SK-N-SH (cell line): ENCODE data around the gene ZNF761. TPM values are rescaled to one million over a fixed set of nuclear protein-coding genes. Genes with fewer than 3 reads are reported as not detected.

Experiments
- CTCF ChIA-PET: fragments of 300-600, 350-600 bp; formaldehyde crosslinking; extraction: SDS; loops from one replicate; lab custom pipeline; 2021; lab: Yijun Ruan, JAX
- POLR2A ChIA-PET: fragments of 350-600 bp; sonication (Branson Sonifier 250); formaldehyde crosslinking; extraction: SDS; loops from one replicate; lab custom pipeline; 2020; ENCODE audit warnings: antibody characterized with exemption, inconsistent platforms; lab: Yijun Ruan, JAX
- DNase-seq: peaks from one replicate; pipeline ENCODE4 v3.0.0; 2012
- H2AFZ ChIP-seq: fragments of 200-600 bp; sonication (generic); 2 replicates; pipeline ENCODE4 v1.8.1; 2016; ENCODE audit warnings: antibody characterized with exemption, mild to moderate bottlenecking, low read depth
- H3F3A ChIP-seq: fragments of 200-600 bp; sonication (generic); replicated peaks from 2 replicates; pipeline ENCODE3; 2016; ENCODE audit warnings: antibody characterized with exemption, mild to moderate bottlenecking; ENCODE audit not compliant: insufficient read depth
- H3K27ac ChIP-seq, 2 experiments: fragments of 200-500 bp in 1 of 2; fragments of 200-600 bp in 1 of 2; sonication (Bioruptor generic) in 1 of 2; sonication (generic), shearing (Covaris generic) in 1 of 2; 2 replicates each; pipeline versions ENCODE4 v1.5.1 to v1.6.1; 2014 to 2016; ENCODE audit warnings: low read depth in 2 of 2, inconsistent platforms in 1 of 2, low read length in 1 of 2, mild to moderate bottlenecking in 1 of 2, mixed read lengths in 1 of 2
- H3K27me3 ChIP-seq: fragments of 200-600 bp; sonication (generic), shearing (Covaris generic); 2 replicates; pipeline ENCODE4 v1.6.1; 2016; ENCODE audit warnings: mixed run types; ENCODE audit not compliant: insufficient read depth
- H3K36me3 ChIP-seq, 2 experiments: fragments of 200-500 bp in 1 of 2; fragments of 200-600 bp in 1 of 2; sonication (Bioruptor generic) in 1 of 2; sonication (generic) in 1 of 2; replicated peaks in 1 of 2; 2 replicates each; pipeline versions ENCODE3 to v1.5.1; 2014 to 2016; ENCODE audit warnings: low read length in 1 of 2, mild to moderate bottlenecking in 1 of 2; ENCODE audit not compliant: insufficient read depth in 2 of 2, control insufficient read depth in 1 of 2
- H3K4me1 ChIP-seq, 2 experiments: fragments of 200-500 bp in 1 of 2; fragments of 200-600 bp in 1 of 2; sonication (Bioruptor generic) in 1 of 2; sonication (generic), shearing (Covaris generic) in 1 of 2; 2 replicates each; pipeline versions ENCODE4 v1.5.1 to v1.6.1; 2014 to 2016; ENCODE audit warnings: low read depth in 1 of 2, low read length in 1 of 2, mixed run types in 1 of 2; ENCODE audit not compliant: insufficient read depth in 2 of 2, control insufficient read depth in 1 of 2
- H3K4me2 ChIP-seq: fragments of 200-600 bp; sonication (generic), shearing (Covaris generic); 2 replicates; pipeline ENCODE4 v1.6.1; 2017; ENCODE audit warnings: mixed run types
- H3K4me3 ChIP-seq, 2 experiments: fragments of 200-500 bp in 1 of 2; fragments of 200-600 bp in 1 of 2; sonication (Bioruptor generic) in 1 of 2; sonication (generic), shearing (Covaris generic) in 1 of 2; 2 replicates each; pipeline versions ENCODE4 v1.5.1 to v1.8.1; 2014 to 2016; ENCODE audit warnings: low read depth in 2 of 2, inconsistent platforms in 1 of 2, low read length in 1 of 2, mild to moderate bottlenecking in 1 of 2, mixed read lengths in 1 of 2, moderate library complexity in 1 of 2
- H3K79me2 ChIP-seq: fragments of 200-600 bp; sonication (generic); 2 replicates; pipeline ENCODE4 v1.8.1; 2017; ENCODE audit warnings: mild to moderate bottlenecking; ENCODE audit not compliant: insufficient read depth
- H3K9ac ChIP-seq: fragments of 200-600 bp; sonication (generic); 2 replicates; pipeline ENCODE4 v1.6.1; 2017; ENCODE audit warnings: mixed run types
- H3K9me2 ChIP-seq: fragments of 200-600 bp; sonication (generic); 2 replicates; pipeline ENCODE4 v1.6.1; 2017; ENCODE audit warnings: mixed run types
- H3K9me3 ChIP-seq: fragments of 200-600 bp; sonication (generic); 2 replicates; pipeline ENCODE4 v1.6.1; 2017; ENCODE audit warnings: mixed run types, mild to moderate bottlenecking, moderate library complexity
- H4K20me1 ChIP-seq: fragments of 200-600 bp; sonication (generic); 2 replicates; pipeline ENCODE4 v1.6.1; 2017; ENCODE audit warnings: mild to moderate bottlenecking, mixed run types; ENCODE audit not compliant: insufficient read depth
- CHD2 ChIP-seq: fragments of 150-350 bp; IDR thresholded peaks from 2 replicates; pipeline ENCODE4 v1.6.1; 2018; ENCODE audit warnings: low read length; ENCODE audit not compliant: partially characterized antibody
- EZH2phosphoT487 ChIP-seq: fragments of 200-600 bp; sonication (generic); IDR thresholded peaks from 2 replicates; pipeline ENCODE4 v1.6.1; 2017; ENCODE audit warnings: low read depth, mixed run types, mild to moderate bottlenecking, antibody characterized with exemption, moderate library complexity, borderline replicate concordance
- FOXM1 ChIP-seq: IDR thresholded peaks from 2 replicates; pipeline ENCODE4 v1.4.0; 2012; ENCODE audit warnings: low read depth, mild to moderate bottlenecking
- GABPA ChIP-seq: IDR thresholded peaks from 2 replicates; pipeline ENCODE4 v1.4.0; 2012; ENCODE audit warnings: low read depth, mild to moderate bottlenecking
- GATA2 ChIP-seq: sonication (generic); formaldehyde crosslinking; IDR thresholded peaks from 2 replicates; pipeline ENCODE4 v1.5.0; 2020; ENCODE audit warnings: mild to moderate bottlenecking, missing genetic modification reagents
- JUND ChIP-seq: IDR thresholded peaks from 2 replicates; pipeline ENCODE4 v1.4.0; 2012
- MXI1 ChIP-seq: IDR thresholded peaks from 2 replicates; pipeline ENCODE4 v1.6.1; 2012; ENCODE audit warnings: mild to moderate bottlenecking, low read depth, low read length, improper control_type of control experiment
- NFIC ChIP-seq: IDR thresholded peaks from 2 replicates; pipeline ENCODE4 v1.4.0; 2012; ENCODE audit warnings: borderline replicate concordance
- NRF1 ChIP-seq: IDR thresholded peaks from 2 replicates; pipeline ENCODE4 v1.6.1; 2012; ENCODE audit warnings: low read depth, mild to moderate bottlenecking, low read length
- SIN3A ChIP-seq: IDR thresholded peaks from 2 replicates; pipeline ENCODE4 v1.6.1; 2012; ENCODE audit warnings: low read depth, mild to moderate bottlenecking, low read length, moderate library complexity, borderline replicate concordance
- TCF12 ChIP-seq: IDR thresholded peaks from 2 replicates; pipeline ENCODE4 v1.4.0; 2012
- WGBS: methylation state at CpG from one replicate; pipeline ENCODE4 v1.1.6; 2017; ENCODE audit warnings: low lambda C conversion rate; 5-methylcytosine and 5-hydroxymethylcytosine counted together
- polyA plus RNA-seq, 3 experiments: library from polyadenylated mRNA; depleted of rRNA; stranded (reverse); fragments of >200 nt; gene quantifications; 2 replicates each; pipeline ENCODE4 v1.2.3, GENCODE V29; 2012
- TF ChIP-seq, protein P1 (sequence below): IDR thresholded peaks from 2 replicates; pipeline ENCODE4 v1.6.1; 2012; ENCODE audit warnings: mild to moderate bottlenecking, low read depth, low read length, moderate library complexity
- TF ChIP-seq, protein P2 (sequence below): IDR thresholded peaks from 2 replicates; pipeline ENCODE4; 2012
- TF ChIP-seq, protein P3 (sequence below): fragments of 200-600 bp; sonication (generic); IDR thresholded peaks from 2 replicates; pipeline ENCODE4 v1.6.1; 2017; ENCODE audit warnings: antibody characterized with exemption, mild to moderate bottlenecking, moderate library complexity
- TF ChIP-seq, protein P4 (sequence below): IDR thresholded peaks from 2 replicates; pipeline ENCODE4 v1.4.0; 2012; ENCODE audit warnings: low read depth
- TF ChIP-seq, protein P5 (sequence below): IDR thresholded peaks from 2 replicates; pipeline ENCODE4 v1.4.0; 2012; ENCODE audit warnings: low read depth, borderline replicate concordance

Gene ZNF761
- polyA plus RNA-seq, 1 of the 3 experiments (the other 2 are of a cell fraction), result 5.9 TPM

DNA sequence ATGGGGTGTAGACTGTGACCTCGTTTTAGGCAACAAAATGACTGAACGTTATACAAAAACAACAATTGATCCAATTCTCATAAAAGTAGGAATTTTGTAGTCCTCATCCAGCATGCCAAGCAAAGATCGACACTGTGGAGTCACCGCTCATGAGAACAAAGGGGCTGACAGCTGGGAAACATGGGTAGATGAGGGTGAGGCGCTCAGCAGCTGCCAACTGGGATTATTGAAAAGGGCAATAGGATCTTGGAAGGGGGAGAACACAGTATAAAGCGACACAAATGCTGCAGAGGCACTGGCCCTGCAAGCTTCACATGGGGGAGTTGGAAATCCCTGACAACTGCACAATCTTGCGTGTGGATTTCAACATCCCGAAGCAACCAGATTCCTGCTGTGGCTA lies 42.2 kb upstream of the ZNF761 start:
- Histone ChIP-seq H3K27ac (no peak overlapping the region), H3K27me3 (no peaks in the 10 kb centered on the region), H3K4me1 (peaks cover 0 to 4% of the 10 kb centered on the region in 2 experiments; a peak in 1 of 4 replicates), H3K36me3 (peaks cover 0 to 8% of the 10 kb centered on the region in 2 experiments), H4K20me1 (no peaks in the 10 kb centered on the region), H3K9me3 (peaks cover 7% of the 10 kb centered on the region; the same call in 1 of the 2 replicates), H3K9me2 (no peaks in the 10 kb centered on the region), H3F3A (peaks cover 8% of the 10 kb centered on the region), H3K4me2 (no peak overlapping the region), H2AFZ (no peak overlapping the region), H3K9ac (no peak overlapping the region), H3K4me3 (no peak overlapping the region), H3K79me2 (no peaks in the 10 kb centered on the region)
- WGBS, result 82% methylated on average over 8 of the region's 8 CpGs
- DNase-seq, result no peak
- TF ChIP-seq JUND (no peak), FOXM1 (no peak), NRF1 (no peak), TCF12 (no peak), MXI1 (no peak), NFIC (no peak), SIN3A (no peak), EZH2phosphoT487 (no peak), GATA2 (CRISPR knock-in tag) (no peak), CHD2 (no peak), GABPA (no peak)
- TF ChIP-seq, protein P1, sequence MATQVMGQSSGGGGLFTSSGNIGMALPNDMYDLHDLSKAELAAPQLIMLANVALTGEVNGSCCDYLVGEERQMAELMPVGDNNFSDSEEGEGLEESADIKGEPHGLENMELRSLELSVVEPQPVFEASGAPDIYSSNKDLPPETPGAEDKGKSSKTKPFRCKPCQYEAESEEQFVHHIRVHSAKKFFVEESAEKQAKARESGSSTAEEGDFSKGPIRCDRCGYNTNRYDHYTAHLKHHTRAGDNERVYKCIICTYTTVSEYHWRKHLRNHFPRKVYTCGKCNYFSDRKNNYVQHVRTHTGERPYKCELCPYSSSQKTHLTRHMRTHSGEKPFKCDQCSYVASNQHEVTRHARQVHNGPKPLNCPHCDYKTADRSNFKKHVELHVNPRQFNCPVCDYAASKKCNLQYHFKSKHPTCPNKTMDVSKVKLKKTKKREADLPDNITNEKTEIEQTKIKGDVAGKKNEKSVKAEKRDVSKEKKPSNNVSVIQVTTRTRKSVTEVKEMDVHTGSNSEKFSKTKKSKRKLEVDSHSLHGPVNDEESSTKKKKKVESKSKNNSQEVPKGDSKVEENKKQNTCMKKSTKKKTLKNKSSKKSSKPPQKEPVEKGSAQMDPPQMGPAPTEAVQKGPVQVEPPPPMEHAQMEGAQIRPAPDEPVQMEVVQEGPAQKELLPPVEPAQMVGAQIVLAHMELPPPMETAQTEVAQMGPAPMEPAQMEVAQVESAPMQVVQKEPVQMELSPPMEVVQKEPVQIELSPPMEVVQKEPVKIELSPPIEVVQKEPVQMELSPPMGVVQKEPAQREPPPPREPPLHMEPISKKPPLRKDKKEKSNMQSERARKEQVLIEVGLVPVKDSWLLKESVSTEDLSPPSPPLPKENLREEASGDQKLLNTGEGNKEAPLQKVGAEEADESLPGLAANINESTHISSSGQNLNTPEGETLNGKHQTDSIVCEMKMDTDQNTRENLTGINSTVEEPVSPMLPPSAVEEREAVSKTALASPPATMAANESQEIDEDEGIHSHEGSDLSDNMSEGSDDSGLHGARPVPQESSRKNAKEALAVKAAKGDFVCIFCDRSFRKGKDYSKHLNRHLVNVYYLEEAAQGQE, result no peak
- TF ChIP-seq, protein P2, sequence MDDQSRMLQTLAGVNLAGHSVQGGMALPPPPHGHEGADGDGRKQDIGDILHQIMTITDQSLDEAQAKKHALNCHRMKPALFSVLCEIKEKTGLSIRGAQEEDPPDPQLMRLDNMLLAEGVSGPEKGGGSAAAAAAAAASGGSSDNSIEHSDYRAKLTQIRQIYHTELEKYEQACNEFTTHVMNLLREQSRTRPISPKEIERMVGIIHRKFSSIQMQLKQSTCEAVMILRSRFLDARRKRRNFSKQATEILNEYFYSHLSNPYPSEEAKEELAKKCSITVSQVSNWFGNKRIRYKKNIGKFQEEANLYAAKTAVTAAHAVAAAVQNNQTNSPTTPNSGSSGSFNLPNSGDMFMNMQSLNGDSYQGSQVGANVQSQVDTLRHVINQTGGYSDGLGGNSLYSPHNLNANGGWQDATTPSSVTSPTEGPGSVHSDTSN, result no peak
- TF ChIP-seq, protein P3, sequence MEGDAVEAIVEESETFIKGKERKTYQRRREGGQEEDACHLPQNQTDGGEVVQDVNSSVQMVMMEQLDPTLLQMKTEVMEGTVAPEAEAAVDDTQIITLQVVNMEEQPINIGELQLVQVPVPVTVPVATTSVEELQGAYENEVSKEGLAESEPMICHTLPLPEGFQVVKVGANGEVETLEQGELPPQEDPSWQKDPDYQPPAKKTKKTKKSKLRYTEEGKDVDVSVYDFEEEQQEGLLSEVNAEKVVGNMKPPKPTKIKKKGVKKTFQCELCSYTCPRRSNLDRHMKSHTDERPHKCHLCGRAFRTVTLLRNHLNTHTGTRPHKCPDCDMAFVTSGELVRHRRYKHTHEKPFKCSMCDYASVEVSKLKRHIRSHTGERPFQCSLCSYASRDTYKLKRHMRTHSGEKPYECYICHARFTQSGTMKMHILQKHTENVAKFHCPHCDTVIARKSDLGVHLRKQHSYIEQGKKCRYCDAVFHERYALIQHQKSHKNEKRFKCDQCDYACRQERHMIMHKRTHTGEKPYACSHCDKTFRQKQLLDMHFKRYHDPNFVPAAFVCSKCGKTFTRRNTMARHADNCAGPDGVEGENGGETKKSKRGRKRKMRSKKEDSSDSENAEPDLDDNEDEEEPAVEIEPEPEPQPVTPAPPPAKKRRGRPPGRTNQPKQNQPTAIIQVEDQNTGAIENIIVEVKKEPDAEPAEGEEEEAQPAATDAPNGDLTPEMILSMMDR, result no peak
- TF ChIP-seq, protein P4, sequence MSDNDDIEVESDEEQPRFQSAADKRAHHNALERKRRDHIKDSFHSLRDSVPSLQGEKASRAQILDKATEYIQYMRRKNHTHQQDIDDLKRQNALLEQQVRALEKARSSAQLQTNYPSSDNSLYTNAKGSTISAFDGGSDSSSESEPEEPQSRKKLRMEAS, result no peak
- TF ChIP-seq, protein P5, sequence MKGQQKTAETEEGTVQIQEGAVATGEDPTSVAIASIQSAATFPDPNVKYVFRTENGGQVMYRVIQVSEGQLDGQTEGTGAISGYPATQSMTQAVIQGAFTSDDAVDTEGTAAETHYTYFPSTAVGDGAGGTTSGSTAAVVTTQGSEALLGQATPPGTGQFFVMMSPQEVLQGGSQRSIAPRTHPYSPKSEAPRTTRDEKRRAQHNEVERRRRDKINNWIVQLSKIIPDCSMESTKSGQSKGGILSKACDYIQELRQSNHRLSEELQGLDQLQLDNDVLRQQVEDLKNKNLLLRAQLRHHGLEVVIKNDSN, result no peak
- ChIA-PET POLR2A (no interaction called here), CTCF (interaction anchor here (1.8 kb wide), 1 partner anchor 194 kb away, joined by 5 read pairs; no protein-coding TSS in a partner anchor)
